Activated naive CD4-positive, alpha-beta T cell treated with anti-CD3 and anti-CD28 coated beads, Interleukin-2, amount 10 ng/mL, durations not matched to agents 7 days and 5 days (primary cell): ENCODE measurements around the gene ELMOD1.
"Not testable (repeated sequence)": the region's sequence is repeated elsewhere in the genome, so short reads cannot be mapped to it uniquely, and the experiment has no call there.

Experiments used
- CTCF ChIA-PET: fragments of 350-600 bp; sonication (Branson Sonifier 250); formaldehyde crosslinking; loops from one replicate; lab custom pipeline; 2021; ENCODE audit warnings: antibody characterized with exemption; lab: Charles Lee
- DNase-seq: peaks from one replicate; pipeline ENCODE4 v3.0.0-alpha.2; 2020
- H3K27ac Mint-ChIP-seq: one replicate; pipeline ENCODE4 v1.8.0; 2021; ENCODE audit warnings: mild to moderate bottlenecking, moderate library complexity, mixed read lengths
- H3K27me3 Mint-ChIP-seq: one replicate; pipeline ENCODE4 v1.8.0; 2021; ENCODE audit warnings: mild to moderate bottlenecking, mixed read lengths
- H3K36me3 Mint-ChIP-seq: one replicate; pipeline ENCODE4 v1.8.0; 2021; ENCODE audit warnings: mixed read lengths
- H3K4me1 Mint-ChIP-seq: one replicate; pipeline ENCODE4 v1.8.0; 2021; ENCODE audit warnings: mixed read lengths
- H3K4me3 Mint-ChIP-seq: one replicate; pipeline ENCODE4 v1.8.0; 2021; ENCODE audit warnings: mild to moderate bottlenecking, moderate library complexity, mixed read lengths
- H3K9me3 Mint-ChIP-seq: one replicate; pipeline ENCODE4 v1.8.0; 2021; ENCODE audit warnings: mixed read lengths

The ELMOD1 gene

GRCh38 chr11:107590460-107591377 is at the start of gene ELMOD1:
ELMOD1 (plus strand) TSS chr11:107591147; CDS start chr11:107618190, 27,043 bp downstream.
- Mint-ChIP-seq H3K36me3 (no peaks in the 10 kb centered on the region), H3K9me3 (no peaks in the 10 kb centered on the region), H3K27me3 (peaks cover 69% of the 10 kb centered on the region), H3K4me3 (peak within 1 kb of the TSS; percentile 71), H3K4me1 (peaks cover 18% of the 10 kb centered on the region), H3K27ac (peak within 1 kb of the TSS; percentile 11)
- peak; percentile 56 for DNase-seq
- CTCF ChIA-PET = interaction anchor here (1.0 to 2.1 kb wide), 3 partner anchors 11 to 98 kb away, joined by 3 to 10 read pairs (median 3); no protein-coding TSS in a partner anchor

- Mint-ChIP-seq H3K9me3 (no peaks in the 10 kb centered on the region), H3K27me3 (no peaks in the 10 kb centered on the region), H3K36me3 (peaks cover 4% of the 10 kb centered on the region), H3K4me1 (no peaks in the 10 kb centered on the region), H3K27ac (no peak overlapping the region), H3K4me3 (no peak overlapping the region)
- DNase-seq = no peak
- CTCF ChIA-PET = interaction anchor here (8.8 kb wide), 1 partner anchor 21 kb away, joined by 49 read pairs; the partner anchor contains the start of gene ALKBH8
Observed at GRCh38 chr11:107545101-107545514, 45.8 kb upstream of the ELMOD1 start.

- no peaks in the 10 kb centered on the region for H3K27me3 Mint-ChIP-seq
- no peak overlapping the region for H3K27ac Mint-ChIP-seq
- H3K36me3 Mint-ChIP-seq = peaks cover 7% of the 10 kb centered on the region
- no peaks in the 10 kb centered on the region for H3K9me3 Mint-ChIP-seq
- CTCF ChIA-PET = interaction anchor here (0.9 to 8.8 kb wide), 4 partner anchors 12 to 213 kb away, joined by 3 to 51 read pairs (median 26); partner anchors contain the start of gene ALKBH8
- DNase-seq = no peak
- no peak overlapping the region for H3K4me3 Mint-ChIP-seq
- H3K4me1 Mint-ChIP-seq = no peaks in the 10 kb centered on the region
Observed at GRCh38 chr11:107547961-107548360, 43.0 kb upstream of the ELMOD1 start.

GRCh38 chr11:107549253-107549953 is 41.5 kb upstream of the ELMOD1 start:
- Mint-ChIP-seq H3K4me1 (no peaks in the 10 kb centered on the region), H3K36me3 (peaks cover 16% of the 10 kb centered on the region), H3K27ac (no peak overlapping the region), H3K4me3 (no peak overlapping the region), H3K27me3 (no peaks in the 10 kb centered on the region), H3K9me3 (no peaks in the 10 kb centered on the region)
- DNase-seq = peak; percentile 40
- CTCF ChIA-PET = interaction anchor here (0.6 to 8.8 kb wide), 7 partner anchors 9 to 211 kb away, joined by 3 to 51 read pairs (median 4); partner anchors contain the start of gene ALKBH8

DNA sequence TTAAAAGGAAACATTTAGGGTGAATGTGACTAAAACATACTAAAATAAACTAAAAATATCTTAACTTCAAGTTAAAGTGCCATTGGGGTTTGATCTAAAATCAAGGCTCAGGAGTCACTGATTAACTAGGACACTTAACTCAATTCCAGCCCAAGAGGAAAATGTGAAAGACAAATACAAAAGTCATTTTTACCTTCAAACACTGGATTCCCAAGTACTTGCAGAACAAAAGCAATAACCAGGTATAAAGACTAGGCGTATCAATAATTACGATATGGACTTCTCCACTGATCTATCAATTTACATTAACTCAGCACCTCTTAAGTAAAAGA is 41.0 kb upstream of the ELMOD1 start:
- DNase-seq = no peak
- Mint-ChIP-seq H3K36me3 (peaks cover 16% of the 10 kb centered on the region), H3K4me1 (no peaks in the 10 kb centered on the region), H3K9me3 (no peaks in the 10 kb centered on the region), H3K27me3 (no peaks in the 10 kb centered on the region), H3K27ac (no peak overlapping the region), H3K4me3 (no peak overlapping the region)
- CTCF ChIA-PET = interaction anchor here (1.5 to 8.8 kb wide), 5 partner anchors 9 to 139 kb away, joined by 3 to 51 read pairs (median 8); partner anchors contain the start of gene ALKBH8

- no peak for DNase-seq
- H3K4me1 Mint-ChIP-seq = no peaks in the 10 kb centered on the region
- peaks cover 16% of the 10 kb centered on the region for H3K36me3 Mint-ChIP-seq
- CTCF ChIA-PET = interaction anchor here (1.5 to 8.8 kb wide), 5 partner anchors 9 to 139 kb away, joined by 3 to 51 read pairs (median 8); partner anchors contain the start of gene ALKBH8
- no peaks in the 10 kb centered on the region for H3K9me3 Mint-ChIP-seq
- no peak overlapping the region for H3K4me3 Mint-ChIP-seq
- H3K27me3 Mint-ChIP-seq = no peaks in the 10 kb centered on the region
- H3K27ac Mint-ChIP-seq = no peak overlapping the region
Observed at GRCh38 chr11:107550304-107550703, 40.6 kb upstream of the ELMOD1 start.

DNA sequence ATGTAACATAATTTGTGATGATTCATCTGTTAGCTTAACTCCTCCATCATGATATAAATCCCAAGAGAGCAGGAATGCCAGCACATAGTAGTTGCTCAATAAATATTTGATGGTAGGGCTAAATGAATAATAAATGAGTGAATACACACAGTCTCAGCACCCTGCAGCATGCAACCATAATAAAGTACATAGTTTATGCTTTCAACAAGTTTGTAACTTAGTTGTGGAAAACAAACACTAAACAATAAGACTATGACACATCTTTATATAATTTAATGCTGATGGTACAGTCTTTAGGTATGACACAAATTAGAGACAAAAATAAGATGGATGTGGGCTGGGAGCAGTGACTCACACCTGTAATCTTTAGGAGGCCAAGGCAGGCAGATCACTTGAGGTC is 29.3 kb upstream of the ELMOD1 start:
- Mint-ChIP-seq H3K4me3 (no peak overlapping the region), H3K27me3 (no peaks in the 10 kb centered on the region), H3K4me1 (peaks cover 37% of the 10 kb centered on the region), H3K9me3 (no peaks in the 10 kb centered on the region), H3K36me3 (peaks cover 11% of the 10 kb centered on the region), H3K27ac (no peak overlapping the region)
- no peak for DNase-seq
- CTCF ChIA-PET = interaction anchor here (3.2 kb wide), 1 partner anchor 129 kb away, joined by 55 read pairs; no protein-coding TSS in a partner anchor

DNA sequence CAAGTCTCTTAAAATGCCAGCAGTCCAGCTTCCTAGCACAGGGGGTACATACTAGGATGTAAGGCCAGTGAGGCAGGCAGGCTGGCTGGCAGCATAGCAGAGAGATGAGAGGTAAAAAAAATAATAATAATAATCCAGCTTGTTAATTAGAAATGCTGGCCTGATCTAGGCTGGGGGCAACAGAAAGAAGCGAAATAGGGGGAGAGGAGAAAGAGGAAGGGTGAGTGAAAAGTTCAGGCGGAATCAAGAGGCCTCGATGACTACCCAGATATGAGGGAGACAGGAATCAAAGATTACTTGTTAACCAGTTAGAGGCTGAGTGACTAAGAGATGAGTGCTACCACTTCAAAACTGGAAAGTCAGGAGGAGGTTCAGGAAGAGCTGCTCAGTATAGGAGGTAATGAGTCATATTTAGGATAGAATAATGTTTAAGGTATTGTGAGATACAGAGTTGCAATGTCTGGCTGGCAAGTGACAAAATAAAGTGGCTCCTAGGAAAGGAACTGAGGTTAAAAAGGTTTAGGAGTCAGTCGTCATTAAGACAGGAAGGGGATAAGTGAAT is 28.2 kb upstream of the ELMOD1 start:
- Mint-ChIP-seq H3K4me1 (peaks cover 43% of the 10 kb centered on the region), H3K27me3 (no peaks in the 10 kb centered on the region), H3K4me3 (no peak overlapping the region), H3K36me3 (peaks cover 11% of the 10 kb centered on the region), H3K27ac (no peak overlapping the region), H3K9me3 (no peaks in the 10 kb centered on the region)
- CTCF ChIA-PET = interaction anchor here (0.6 to 7.1 kb wide), 12 partner anchors 9 to 208 kb away, joined by 3 to 55 read pairs (median 4); no protein-coding TSS in a partner anchor
- DNase-seq = no peak

DNA sequence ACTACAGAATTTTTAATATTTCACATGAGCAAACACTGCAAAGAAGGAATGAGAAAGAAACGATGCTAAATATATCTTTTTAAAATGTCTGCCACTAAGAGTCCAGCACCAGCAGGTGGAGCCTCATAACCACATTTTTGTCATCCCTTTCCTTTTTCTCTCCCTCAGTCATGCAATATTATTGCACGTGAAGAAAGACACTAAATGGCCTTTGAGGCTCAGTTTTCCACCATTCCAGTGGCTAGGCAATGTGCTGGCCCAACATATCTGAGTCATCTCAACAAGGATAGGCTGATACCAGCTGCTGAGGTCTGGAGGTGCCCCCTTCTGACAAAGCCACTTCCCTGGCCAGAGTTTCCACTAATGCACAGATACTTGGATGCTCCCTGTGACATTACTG is 27.2 kb upstream of the ELMOD1 start:
- Mint-ChIP-seq H3K9me3 (no peaks in the 10 kb centered on the region), H3K4me1 (peaks cover 44% of the 10 kb centered on the region), H3K4me3 (no peak overlapping the region), H3K36me3 (peaks cover 11% of the 10 kb centered on the region), H3K27ac (peak overlapping the region; percentile 42), H3K27me3 (no peaks in the 10 kb centered on the region)
- CTCF ChIA-PET = interaction anchor here (0.7 to 7.1 kb wide), 13 partner anchors 8 to 208 kb away, joined by 3 to 55 read pairs (median 4); partner anchors contain the start of gene ELMOD1
- DNase-seq = peak; percentile 63

DNA sequence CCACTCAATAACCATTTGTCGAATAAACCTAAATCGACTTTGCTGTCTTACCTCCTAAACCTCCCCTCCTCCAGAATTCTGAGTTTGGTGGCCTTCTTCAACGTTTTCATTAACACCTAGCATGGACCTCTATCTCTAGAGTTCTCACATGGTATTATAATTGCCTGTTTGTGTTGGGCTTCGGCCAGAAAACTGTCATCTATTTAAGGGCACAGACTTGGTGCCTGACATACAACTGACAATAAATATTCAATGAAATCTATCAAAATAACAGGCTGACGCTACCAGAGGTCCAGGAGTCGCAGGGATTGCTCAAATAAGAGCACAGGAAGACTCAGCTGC is 26.1 kb upstream of the ELMOD1 start:
- Mint-ChIP-seq H3K27ac (peak overlapping the region; percentile 92), H3K36me3 (peaks cover 5% of the 10 kb centered on the region), H3K4me3 (peak overlapping the region; percentile 93), H3K27me3 (no peaks in the 10 kb centered on the region), H3K4me1 (peaks cover 44% of the 10 kb centered on the region), H3K9me3 (no peaks in the 10 kb centered on the region)
- CTCF ChIA-PET = interaction anchor here (1.1 to 7.1 kb wide), 7 partner anchors 10 to 206 kb away, joined by 3 to 55 read pairs (median 3); partner anchors contain the start of gene ELMOD1
- DNase-seq = no peak

DNA sequence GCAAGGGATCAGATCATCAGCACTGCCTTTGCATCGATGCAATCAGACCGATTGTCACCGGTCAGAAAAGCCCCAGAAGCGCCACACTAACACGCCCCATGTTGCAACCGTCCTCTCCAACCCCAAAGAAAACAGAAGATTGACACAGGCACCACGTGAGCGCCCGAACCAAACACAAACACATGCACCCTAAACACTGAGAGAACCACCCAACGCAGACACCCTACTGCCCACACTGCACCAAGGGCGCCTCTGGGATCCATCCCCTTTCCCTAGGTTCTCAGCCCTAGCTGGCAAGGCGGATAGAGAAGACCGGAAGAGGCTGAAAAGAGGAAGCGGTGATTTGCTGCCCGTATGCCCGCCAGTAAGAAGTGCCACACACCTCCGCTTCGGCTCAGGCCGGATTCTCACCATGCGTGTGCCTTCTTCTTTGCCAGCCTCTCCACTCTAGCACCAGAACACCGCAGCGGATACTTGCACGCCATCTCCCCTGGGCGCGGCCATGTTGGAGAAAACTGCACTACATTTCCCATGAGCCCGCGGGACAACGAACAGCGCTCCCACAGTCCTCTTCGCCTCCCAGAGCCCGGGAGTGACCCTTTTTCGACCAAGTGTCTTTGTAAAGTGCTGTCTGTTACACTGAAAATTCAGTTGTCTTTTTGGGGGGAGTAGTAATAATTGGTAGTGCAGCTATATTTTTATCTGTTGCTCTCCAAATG is 25.6 kb upstream of the ELMOD1 start, which contains the start of gene ALKBH8:
Gene ALKBH8, minus strand, starts transcription at position 517 of the 719 bp plus-strand sequence. CDS start 4,842 bp downstream, outside the sequence.
- Mint-ChIP-seq H3K4me1 (peaks cover 44% of the 10 kb centered on the region), H3K27ac (peak within 1 kb of the TSS; percentile 92), H3K4me3 (peak within 1 kb of the TSS; percentile 93), H3K27me3 (no peaks in the 10 kb centered on the region), H3K9me3 (no peaks in the 10 kb centered on the region), H3K36me3 (peaks cover 3% of the 10 kb centered on the region)
- peak; percentile 87 for DNase-seq
- CTCF ChIA-PET = interaction anchor here (1.4 to 7.1 kb wide), 4 partner anchors 16 to 124 kb away, joined by 3 to 49 read pairs (median 3); partner anchors contain the start of gene ELMOD1

- H3K9me3 Mint-ChIP-seq, H3K36me3 Mint-ChIP-seq, H3K27me3 Mint-ChIP-seq, DNase-seq: not testable (repeated sequence)
- H3K4me3 Mint-ChIP-seq = peak overlapping the region; percentile 93
- peak overlapping the region; percentile 92 for H3K27ac Mint-ChIP-seq
- H3K4me1 Mint-ChIP-seq = peaks cover 44% of the 10 kb centered on the region
- CTCF ChIA-PET = interaction anchor here (1.4 to 7.1 kb wide), 3 partner anchors 17 to 123 kb away, joined by 3 to 49 read pairs (median 3); no protein-coding TSS in a partner anchor
Observed at GRCh38 chr11:107565955-107566501, 24.9 kb upstream of the ELMOD1 start.
